HuH-7 (cell line): ENCODE measurements around the gene KHK.

ENCODE experiments used
- DNase-seq: peaks from one replicate; pipeline ENCODE4 v3.0.0; 2011; ENCODE audit warnings: low spot score

KHK gene

DNA sequence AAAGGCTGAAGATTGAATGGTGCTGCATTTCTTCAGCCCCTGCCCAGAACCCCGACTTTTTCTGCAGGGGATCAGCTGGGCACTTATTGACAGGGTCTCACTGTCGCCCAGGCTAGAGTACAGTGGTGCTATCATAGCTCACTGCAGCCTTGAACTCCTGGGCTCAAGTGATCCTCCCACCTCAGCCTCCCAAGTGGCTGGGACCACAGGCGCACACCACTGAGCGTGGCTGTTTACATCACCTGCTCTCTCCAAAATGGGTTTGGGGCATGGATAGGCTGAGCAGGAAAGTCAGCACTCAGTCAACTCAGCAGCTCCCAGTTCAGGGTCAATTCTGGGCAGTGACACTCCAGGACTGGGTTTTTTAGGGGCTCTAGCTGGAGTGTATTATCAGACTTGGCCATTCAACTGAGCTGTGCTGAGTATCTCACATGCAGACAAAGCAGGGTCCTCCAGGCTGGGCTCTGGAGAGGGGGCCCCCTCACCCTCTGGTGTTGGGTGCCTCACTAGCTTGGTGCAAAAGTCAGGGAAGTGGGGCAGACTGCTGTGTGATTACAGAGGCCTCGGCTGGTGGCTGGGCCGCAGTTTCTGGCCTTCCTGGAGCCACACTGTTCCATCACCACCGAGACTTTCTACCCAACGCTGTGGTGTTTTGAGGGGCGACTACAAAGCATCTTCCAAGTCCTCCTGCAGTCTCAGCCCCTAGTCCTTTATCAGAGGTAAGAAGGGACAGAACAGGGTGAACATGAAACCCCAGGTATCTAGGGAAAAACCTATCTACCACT, 41.5 kb downstream of the KHK start:
- no peak for DNase-seq

DNA sequence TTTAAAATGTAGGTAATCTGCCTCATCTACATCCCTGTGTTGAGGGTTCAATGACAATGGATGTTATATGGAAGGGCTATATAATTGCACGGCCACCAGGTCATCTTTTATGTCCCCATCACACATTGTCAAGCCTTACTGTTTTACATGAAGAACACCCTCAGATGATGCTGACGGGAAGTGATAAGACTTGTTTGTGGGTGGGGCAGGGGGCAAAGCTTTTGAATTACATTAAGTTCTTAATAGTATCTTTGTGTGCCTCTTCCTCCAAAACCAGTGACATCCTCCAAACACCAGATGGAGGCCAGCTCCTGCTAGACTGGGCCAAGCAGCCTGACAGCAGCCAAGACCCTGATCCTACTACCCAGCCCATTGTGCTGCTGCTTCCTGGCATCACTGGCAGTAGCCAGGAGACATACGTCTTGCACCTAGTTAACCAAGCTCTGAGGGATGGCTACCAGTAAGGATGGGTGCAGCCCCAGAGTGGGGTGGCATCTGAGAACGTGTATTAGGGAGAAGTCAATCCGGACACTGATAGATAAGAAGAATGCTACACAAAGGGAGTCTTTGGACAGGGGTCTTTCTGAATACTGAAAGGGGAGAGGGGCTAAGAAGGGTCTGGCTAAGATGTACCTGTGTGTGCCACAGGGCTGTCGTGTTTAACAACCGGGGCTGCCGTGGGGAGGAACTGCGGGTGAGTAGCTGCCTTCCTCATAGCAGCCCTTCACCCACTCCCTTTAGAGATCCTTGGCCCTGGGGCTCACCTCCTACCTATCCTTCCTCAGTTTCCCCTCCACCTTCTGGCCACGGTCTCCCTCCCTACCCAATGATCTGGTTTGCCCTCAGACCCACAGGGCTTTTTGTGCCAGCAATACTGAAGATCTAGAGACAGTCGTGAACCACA, 42.3 kb downstream of the KHK start:
- DNase-seq: no peak

DNA sequence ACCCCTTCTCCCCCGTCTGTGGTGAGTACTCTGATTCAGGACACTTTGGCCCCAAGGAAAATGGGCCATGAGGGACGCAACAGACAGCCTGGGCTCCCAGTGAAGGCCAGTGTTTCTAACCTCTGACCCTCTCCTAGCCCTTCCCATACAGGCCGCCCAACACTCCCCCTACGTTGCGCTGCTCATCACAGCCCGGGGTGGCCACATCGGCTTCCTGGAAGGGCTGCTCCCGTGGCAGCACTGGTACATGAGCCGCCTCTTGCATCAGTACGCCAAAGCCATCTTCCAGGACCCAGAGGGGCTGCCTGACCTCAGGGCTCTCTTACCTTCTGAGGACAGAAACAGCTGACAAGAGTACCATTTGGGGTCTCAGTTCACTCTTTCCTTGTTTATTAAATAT, 43.8 kb downstream of the KHK start:
- no peak for DNase-seq

DNA sequence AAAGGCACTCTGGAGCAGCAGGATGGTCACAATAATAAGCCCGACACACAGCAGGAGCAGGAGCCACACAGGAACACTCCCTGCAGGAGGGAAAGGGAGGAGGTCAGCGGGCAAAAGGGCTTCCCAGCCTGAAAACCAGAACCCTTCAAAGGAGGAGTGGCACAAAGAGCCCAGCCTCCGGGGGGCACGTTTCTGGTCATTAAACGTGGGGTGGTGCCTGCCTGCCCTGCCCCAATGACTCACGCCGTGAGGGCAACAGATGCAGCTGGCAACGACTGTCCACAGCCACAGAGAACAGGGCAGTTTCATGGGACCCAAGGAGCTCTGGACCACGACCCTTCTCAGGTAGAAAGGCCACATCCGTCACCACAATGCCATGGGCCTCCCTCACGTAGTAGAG, 44.9 kb downstream of the KHK start:
- no peak for DNase-seq

DNA sequence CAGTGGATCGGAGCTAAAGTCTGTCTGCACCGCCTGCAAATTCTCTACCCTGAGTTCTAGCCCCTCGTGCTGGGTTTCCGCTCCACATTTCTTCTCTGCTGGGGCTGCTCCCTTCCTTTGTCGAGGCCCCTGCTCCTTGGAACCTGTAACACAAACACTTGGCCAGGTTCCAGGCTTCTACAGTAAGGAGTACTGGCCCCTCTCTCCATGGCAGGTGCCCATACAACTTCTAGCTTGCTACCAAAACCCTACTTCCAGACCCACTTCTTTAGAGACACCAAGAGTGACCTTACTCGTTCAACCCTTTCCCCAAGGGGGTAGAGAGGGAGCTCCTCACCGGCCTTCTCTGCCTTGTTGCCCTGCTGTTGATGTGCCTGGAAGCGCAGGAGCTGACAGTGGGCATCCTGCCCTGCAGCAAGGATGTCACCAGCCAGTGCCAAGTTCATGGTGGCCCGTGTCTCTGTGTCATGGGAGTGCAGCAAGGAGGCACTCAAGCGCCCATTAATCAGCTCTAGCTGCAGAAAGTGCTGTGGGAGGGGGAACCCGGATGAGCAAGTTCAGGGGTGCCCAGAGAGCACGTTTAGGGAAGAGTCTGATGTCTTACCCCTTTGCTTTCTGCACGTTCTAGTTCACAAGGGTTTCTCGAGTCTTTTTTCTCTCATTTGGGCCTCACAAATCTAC, 46.8 kb downstream of the KHK start:
- no peak for DNase-seq

DNA sequence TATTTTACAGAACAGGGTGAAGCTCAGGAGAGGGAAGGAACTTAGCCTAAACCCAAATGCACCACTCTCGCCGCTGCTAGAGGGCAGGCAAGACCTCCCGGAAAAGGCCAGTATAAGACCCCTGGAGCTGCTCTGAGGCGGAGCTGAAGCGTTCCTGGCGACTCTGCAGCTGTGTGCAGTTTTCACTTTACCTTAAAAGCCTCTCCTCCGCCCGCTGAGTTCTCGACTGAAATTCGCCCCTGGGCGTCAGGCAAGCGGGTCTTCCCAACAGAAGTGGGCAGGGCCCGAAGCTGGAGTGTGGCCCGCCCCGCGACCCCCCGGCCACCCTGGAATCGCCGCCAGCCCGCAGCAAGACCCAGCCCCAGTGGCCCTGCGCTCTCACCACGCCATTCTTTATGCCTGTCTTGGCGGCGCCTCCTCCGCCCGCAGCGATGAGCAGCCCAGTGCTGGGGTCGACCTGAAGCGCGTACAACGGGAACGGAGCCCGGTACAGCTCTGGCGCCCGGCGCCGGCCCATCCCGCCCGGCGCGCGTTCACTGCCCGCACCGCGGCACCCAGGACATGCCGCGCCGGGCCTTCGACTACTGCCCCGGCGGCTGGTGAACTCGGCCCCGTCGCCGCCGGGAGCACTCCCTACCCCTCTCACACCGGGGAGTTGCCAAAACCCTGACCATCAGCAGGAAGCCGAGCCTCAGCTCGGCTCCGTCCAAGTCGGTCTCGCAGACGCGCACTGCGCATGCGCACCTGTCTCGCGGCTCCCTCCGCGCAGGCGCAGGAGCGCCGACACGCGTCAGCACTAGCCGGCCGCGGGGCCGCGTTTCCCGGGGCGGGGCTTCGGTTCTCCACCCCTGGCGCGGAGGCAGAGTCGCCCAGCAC, 47.6 kb downstream of the KHK start, which contains the start of gene PREB:
TSS of gene PREB (minus strand) at position 732 of the 876 bp plus-strand sequence. CDS start at position 517, 215 bp downstream.
- DNase-seq: peak; percentile 96

DNA sequence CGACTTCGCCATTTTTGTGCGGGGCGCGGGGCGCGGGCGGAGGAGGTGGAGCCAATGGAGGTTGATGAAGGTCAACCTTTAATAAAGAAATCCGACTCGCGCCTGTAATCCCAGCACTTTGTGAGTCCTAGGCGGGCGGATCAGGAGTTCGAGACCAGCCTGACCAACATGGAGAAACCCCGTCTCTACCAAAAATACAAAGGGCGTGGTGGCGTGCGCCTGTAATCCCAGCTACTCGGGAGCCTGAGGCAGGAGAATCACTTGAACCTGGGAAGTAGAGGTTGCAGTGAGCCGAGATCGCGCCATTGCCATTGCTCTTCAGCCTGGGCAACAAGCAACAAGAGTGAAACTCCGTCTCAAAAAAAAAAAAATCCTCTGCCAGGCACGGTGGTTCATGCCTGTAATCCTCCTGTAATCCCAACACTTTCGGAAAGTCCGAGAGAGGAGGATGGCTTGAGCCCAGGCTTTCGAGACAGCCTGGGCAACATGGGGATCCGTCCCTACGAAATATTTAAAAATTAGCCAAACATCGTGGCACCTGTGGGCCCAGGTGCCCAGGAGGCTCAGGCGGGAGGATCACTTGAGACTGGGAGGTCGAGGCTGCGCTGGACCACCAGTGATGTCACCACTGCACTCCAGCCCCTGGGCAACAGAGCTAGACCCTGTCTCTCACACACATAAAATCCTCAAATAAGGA, 48.4 kb downstream of the KHK start:
- DNase-seq: no peak

DNA sequence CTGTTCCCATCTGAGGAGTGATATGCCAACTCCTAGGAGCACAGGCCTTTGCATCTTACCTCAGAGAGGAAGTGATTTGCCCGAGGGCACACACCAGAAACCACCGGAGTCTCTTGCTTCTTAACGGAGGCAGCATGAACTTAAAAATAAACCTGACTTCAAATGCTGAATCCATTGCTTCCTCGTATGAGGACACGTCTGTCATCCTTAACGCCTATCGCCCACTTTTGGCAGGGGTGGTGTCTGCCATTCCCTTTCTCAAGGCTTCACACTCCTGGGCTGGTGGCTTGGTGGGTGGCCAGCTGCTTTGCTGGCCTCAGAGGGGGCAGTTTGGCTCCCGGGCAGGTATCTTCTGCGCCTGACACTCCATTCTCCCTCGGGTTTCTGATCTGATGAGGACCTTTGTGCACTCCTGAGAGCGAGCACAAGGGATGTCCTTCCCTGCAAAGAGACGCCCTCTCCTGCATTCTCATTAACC, 48.9 kb downstream of the KHK start:
- no peak for DNase-seq

DNA sequence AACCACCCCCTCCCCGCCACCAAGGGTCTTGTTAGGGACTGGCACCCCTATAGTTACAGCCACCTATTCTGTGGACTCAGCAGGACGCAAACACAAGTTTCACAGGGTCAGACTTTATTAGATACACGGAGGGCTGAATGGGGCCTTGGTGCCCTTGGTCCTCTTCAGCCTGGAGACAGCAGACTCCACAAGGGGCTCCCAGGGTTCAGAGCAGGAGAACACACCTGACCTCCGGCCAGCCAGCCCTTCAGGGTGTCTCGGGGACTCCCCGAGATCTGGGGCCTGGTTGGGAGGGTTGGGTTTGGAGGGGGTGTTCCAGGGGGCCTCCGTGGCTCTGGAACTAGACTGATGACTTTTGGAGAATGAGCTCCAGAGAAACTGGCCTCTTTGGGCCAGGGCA, 50.2 kb downstream of the KHK start:
- no peak for DNase-seq

DNA sequence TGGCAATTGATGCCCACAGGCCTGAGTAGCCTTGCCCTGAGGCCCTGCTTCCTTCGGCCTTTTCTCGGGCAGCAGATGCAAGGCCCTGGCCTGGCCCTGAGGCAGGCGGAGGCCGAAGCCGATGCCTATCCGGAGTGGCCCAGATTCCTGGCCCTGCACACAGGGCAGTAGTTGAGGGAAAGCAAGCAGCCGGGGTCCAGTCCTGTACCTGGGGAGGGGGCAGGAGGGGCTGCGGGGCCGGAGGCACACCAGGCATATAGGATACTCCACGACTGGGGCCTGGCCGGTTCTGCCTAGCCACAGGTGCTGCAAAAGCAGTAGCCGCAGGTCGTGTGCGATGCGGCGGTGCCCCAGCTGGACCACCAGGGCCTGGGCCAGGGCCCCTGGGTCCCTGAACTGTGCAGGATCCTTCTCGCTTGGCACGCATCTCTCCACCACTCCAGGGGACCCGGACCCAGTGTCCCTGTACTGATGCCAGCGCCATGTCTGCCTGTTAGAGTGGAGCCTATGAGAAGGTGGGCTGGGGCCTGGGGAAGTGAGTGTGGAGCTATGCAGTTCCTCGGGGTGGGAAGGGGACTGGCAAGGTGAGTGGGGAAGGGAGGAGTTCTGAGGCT, 50.9 kb downstream of the KHK start:
- DNase-seq: no peak

DNA sequence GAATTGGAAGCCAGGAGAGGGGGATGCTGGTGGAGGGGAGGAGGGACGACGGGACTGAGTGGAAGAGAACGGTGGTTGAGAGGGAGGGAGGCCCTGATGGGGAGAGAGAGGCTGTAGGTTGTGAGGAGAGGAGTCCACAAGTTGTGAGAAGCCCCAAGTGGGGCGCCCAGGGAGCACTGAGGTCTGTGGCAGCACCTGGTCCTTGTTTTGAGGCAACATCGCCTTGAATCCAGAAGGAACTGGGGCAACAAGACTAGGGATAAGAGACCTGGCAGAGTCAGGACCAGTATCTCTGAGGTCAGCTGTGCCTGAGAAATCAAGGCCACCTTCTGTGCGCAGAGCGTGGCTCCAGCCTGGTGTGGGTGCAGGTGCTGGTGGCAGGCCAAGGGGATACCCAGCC, 51.5 kb downstream of the KHK start:
- DNase-seq: no peak

DNA sequence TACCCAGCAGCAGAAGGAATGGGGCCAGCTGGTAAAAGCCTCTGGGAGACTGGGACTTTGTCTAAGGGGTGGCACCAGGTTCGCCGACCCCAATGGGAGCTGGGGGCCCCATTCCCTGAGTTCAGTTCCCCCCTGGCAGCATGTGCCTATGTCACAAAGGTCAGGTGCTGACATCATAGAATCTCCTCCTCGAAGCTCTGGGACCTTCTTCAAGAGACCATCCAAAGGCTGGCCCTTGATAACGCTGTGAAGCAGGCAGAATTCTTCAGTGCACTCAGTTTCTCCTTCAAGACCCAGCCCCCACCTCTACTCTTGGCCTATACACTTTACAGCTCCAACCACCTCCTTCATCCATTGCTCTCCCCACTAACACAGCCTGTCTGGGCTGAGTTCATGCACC, 52.7 kb downstream of the KHK start, which contains the start of gene PRR30:
TSS of gene PRR30 (minus strand) at position 101 of the 400 bp plus-strand sequence. CDS start 1,081 bp downstream, outside the sequence.
- DNase-seq: no peak

DNA sequence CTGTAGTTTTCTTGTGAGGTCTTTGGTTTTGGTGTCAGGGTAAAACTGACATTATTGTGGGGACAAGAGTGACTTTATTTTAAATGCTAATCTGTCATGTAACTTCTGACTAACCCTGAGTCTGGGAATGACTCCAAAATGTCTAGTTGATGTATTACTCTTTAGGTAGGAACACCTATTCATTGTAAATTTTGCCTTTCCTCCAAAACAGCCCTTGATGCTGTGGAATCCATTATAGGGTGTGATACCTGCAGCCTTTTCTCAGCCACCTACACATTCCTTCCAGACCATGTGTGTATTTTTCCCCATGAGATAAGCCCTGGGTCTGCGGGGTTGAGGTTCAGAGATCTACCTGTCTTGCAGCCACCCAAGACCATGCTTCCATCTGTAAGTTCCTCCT, 56.7 kb downstream of the KHK start:
- no peak for DNase-seq

DNA sequence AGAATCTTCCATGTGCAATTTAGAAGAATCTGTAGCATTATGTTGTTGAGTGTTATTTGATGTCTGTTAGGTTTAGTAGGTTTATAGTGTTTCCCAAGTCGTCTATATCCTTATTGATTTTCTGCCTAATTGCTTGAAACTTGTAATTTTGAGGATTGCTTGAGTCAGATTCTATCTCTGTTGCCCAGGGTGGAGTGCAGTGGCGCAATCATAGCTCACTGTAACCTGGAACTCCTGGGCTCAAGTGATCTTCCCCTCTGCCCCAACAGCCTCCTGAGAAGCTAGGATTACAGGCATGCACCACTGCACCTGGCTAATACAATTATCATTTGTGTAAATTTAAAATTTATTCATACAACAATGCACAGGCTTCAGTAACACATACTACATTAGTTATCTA, 59.1 kb downstream of the KHK start:
- no peak for DNase-seq

DNA sequence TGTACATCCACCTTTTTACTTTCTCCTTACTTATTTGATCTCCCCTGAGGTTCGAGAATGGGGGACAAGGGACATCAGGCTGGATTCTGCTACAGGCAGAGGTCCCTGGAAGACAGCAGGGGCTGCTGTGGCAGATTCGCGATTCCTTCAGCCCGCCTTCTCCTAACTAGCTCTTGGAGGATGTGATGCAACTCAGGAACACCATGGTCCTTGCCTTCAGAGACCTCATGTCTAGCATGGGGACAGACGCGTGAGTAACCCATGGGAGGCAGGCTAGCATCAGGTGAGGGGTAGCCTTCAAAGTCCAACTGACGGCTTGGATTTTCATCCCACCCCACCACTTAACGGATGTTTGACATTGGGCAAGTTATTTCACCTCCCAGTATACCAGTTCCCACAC, 61.4 kb downstream of the KHK start:
- DNase-seq: no peak

DNA sequence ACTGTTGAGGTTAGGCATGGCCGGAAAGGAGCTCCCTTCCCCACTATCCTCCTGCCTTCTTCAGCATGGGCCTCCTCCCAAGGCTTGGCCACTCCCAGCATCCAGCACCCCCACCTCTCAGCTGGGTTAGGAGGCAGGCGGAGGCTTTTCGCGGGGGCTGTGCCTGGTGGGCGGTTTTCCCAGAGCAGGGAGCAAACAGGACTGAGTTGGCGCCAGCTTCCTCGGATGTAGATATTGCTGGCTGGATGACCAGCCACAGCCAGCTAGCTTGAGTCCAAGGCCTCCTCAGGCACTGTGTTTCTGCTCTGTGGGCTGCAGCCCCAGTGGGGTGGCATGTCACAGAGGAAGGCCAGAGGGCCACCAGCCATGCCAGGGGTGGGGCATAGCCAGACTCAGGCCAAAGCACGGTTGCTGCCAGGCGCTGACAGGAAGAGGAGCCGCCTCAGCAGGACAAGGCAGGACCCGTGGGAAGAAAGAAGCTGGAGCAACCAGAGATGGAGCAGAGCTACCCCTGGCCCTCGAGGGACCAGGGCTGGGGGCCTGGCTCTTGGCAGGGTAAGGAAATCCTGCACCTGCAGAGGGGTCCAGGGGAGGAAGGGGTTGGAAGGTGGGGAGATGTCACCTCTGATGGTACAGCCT, 62.3 kb downstream of the KHK start, which contains the start of gene TCF23:
TSS of gene TCF23 (plus strand) at position 204 of the 639 bp plus-strand sequence. CDS start at position 334, 130 bp downstream.
- DNase-seq: no peak

DNA sequence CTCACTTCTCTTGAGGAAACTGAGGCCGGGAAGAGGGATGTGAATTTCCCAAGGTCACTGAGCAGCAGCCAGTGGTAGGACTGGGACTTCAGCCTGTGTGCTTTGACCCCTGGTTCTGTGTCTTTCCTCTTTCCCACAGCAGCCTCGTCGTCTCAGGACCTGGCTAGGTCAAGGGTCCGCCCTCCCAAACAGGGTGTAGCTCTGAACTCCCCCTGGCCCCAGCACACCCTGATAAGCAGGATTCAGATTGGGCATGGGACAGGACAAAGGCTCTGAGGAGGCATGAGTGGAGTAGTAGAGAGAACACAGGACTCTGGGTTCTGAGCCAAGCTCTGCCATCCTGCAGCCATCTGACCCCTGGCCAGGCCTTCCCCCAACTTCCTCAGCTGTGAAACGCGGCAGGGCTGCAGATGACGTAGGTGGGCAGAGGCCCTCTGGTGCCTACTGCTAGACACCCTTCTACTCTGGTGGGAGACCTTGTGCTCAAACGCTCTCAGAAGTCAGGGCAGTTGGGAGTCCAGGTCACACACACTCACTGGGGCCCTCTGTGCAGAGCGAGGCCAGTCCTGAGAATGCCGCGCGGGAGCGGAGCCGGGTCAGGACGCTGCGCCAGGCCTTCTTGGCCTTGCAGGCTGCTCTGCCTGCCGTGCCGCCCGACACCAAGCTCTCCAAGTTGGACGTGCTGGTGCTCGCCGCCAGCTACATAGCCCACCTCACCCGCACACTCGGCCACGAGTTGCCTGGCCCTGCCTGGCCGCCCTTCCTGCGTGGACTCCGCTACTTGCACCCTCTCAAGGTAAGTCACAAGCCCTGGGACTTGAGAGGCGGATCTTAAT, 63.2 kb downstream of the KHK start:
- DNase-seq: no peak
